ENCODE data around the gene SH3BGR. TPM values are rescaled to one million over a fixed set of nuclear protein-coding genes. Genes with fewer than 3 reads are reported as not detected.

The SH3BGR gene
- total and polyA plus RNA-seq, 10 of the 15 experiments (the other 5 are each of a cell fraction or from before 2014, with no cell fraction given): 0.45 to 3.5 (median 1.7) TPM

GRCh38 chr21:39546522-39546921 is 94.8 kb downstream of the SH3BGR start:
- Histone ChIP-seq H3K4me1 (ENCODE audit: control insufficient read depth, insufficient read depth, low read length) (no peaks in the 10 kb centered on the region), H3K36me3 (ENCODE audit: control insufficient read depth in 2 of 2, insufficient read depth in 2 of 2, low read length in 1 of 2) (no peaks in the 10 kb centered on the region), H3K9me3 (replicated peaks; ENCODE audit: control insufficient read depth, insufficient read depth, low read length) (no peaks in the 10 kb centered on the region), H3K27ac (ENCODE audit: control insufficient read depth, insufficient read depth) (no peak overlapping the region), H3K9ac (ENCODE audit: control insufficient read depth, insufficient read depth, low read length) (no peak overlapping the region), H3K27me3 (replicated peaks in 1 of 2; ENCODE audit: control insufficient read depth in 2 of 2, insufficient read depth in 2 of 2, low read length in 1 of 2) (no peaks in the 10 kb centered on the region), H3K4me2 (ENCODE audit: control insufficient read depth, insufficient read depth) (no peak overlapping the region), H3K79me2 (ENCODE audit: control insufficient read depth, insufficient read depth, low read length) (no peaks in the 10 kb centered on the region), H3K4me3 (no peak overlapping the region), H4K20me1 (ENCODE audit: control insufficient read depth, insufficient read depth) (no peaks in the 10 kb centered on the region), H2AFZ (ENCODE audit: control insufficient read depth, low read depth, low read length) (no peak overlapping the region)
- no peak for TF ChIP-seq MEF2B (IDR thresholded peaks at IDR 0.05; ENCODE audit: partially characterized antibody, poor library complexity, severe bottlenecking)
- TF ChIP-seq NKRF (conservative IDR thresholded peaks at IDR 0.05): no peak
- TF ChIP-seq SIN3A (IDR thresholded peaks at IDR 0.05; ENCODE audit: low read depth, low read length): no peak
- TF ChIP-seq CTCF (IDR thresholded peaks at IDR 0.05 in 2 of 3, conservative IDR thresholded peaks at IDR 0.05 in 1 of 3; ENCODE audit: control insufficient read depth in 2 of 3, extremely low read depth in 1 of 3, insufficient read depth in 1 of 3, low read depth in 3 of 3, low read length in 3 of 3): no peak
- no peak for TF ChIP-seq WRNIP1 (IDR thresholded peaks at IDR 0.05; ENCODE audit: borderline replicate concordance, low read depth, low read length)
- no peak for TF ChIP-seq MEF2A (IDR thresholded peaks at IDR 0.05; ENCODE audit: insufficient read depth, low read depth, low read length)
- no peak for TF ChIP-seq MYB (IDR thresholded peaks at IDR 0.05; ENCODE audit: borderline replicate concordance, low read depth, low read length)
- no peak for TF ChIP-seq FOXK2 (IDR thresholded peaks at IDR 0.05)
- TF ChIP-seq PAX8 (IDR thresholded peaks at IDR 0.05): no peak
- TF ChIP-seq TAF1 (IDR thresholded peaks at IDR 0.05; ENCODE audit: borderline replicate concordance, low read depth, low read length): no peak
- no peak for TF ChIP-seq PKNOX1 (IDR thresholded peaks at IDR 0.05)
- no peak for TF ChIP-seq SREBF2 (IDR thresholded peaks at IDR 0.05; ENCODE audit: low read length)
- TF ChIP-seq CHD1 (IDR thresholded peaks at IDR 0.05; ENCODE audit: low read depth, low read length): no peak
- TF ChIP-seq ATF2 (IDR thresholded peaks at IDR 0.05; ENCODE audit: low read length): no peak
- no peak for TF ChIP-seq HDAC6 (IDR thresholded peaks at IDR 0.05; ENCODE audit: unreplicated experiment)
- BruUV-seq (replicated peaks): no TSS peak
- DNase-seq (ENCODE audit: low read depth, low spot score) (no peak), ATAC-seq (no peak), FAIRE-seq (no peak)
- ChIA-PET CTCF (no interaction called here), SMC1A (ENCODE audit: uncharacterized antibody, unreplicated experiment) (no interaction called here), POLR2A (no interaction called here), RAD21 (ENCODE audit: unreplicated experiment) (no interaction called here)
- intact Hi-C loops (cut with micrococcal nuclease; ENCODE audit: unreplicated experiment) (no loop called here), in situ Hi-C loops (cut with MboI) (no loop called here)
- WGBS (ENCODE audit: insufficient coverage, insufficient replicate concordance, low lambda C conversion rate, missing lambda C conversion rate): 94% methylated on average over 1 of the region's 1 CpG
